GM18511 (cell line): ENCODE measurements around the gene CYP2A7.
"Not testable (repeated sequence)": the region's sequence is repeated elsewhere in the genome, so short reads cannot be mapped to it uniquely, and the experiment has no call there.

ENCODE experiments used
- ATAC-seq: cut with Tn5 transposase; IDR thresholded peaks from one replicate; pipeline ENCODE4 v1.9.1; 2021; ENCODE audit warnings: mild to moderate bottlenecking, moderate library complexity; ENCODE audit not compliant: unreplicated experiment

The CYP2A7 gene, protein sequence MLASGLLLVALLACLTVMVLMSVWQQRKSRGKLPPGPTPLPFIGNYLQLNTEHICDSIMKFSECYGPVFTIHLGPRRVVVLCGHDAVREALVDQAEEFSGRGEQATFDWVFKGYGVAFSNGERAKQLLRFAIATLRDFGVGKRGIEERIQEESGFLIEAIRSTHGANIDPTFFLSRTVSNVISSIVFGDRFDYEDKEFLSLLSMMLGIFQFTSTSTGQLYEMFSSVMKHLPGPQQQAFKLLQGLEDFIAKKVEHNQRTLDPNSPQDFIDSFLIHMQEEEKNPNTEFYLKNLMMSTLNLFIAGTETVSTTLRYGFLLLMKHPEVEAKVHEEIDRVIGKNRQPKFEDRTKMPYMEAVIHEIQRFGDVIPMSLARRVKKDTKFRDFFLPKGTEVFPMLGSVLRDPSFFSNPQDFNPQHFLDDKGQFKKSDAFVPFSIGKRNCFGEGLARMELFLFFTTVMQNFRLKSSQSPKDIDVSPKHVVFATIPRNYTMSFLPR

DNA sequence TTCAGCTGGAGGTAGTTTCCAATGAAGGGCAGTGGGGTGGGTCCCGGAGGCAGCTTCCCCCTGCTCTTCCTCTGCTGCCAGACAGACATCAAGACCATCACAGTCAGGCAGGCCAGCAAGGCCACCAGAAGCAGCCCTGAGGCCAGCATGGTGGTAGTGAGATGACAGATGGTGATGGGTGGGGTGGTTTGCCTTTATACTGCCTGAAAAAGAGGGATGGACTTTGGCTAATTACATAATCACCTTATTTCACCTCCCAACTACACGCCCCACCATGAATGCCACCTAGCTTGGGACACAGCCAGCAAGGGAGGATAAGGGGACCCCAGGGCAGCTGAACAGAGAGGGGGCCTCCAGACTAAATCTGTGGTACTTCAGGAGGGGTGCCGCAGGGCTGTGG lies at the start of gene CYP2A7:
CYP2A7 (minus strand) TSS at position 170 of the 400 bp plus-strand sequence; CDS start at position 149, 21 bp downstream.
- ATAC-seq = not testable (repeated sequence)

DNA sequence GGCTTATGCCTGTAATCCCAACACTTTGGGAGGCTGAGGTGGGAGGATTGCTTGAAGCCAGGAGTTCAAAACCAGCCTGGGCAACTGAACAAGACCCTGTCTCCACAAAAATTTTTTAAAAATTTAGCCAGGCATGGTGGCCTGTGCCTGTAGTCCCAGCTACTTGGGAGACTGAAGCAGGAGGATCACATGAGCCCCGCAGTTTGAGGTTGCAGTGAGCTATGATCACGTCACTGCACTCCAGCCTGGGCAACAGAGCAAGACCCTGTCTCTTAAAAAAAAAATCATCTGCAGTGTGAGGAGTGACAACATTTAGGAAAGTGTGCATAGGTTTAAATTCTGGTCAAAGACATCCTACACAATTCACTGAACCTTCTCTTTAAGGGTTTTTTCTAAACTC lies 48.8 kb upstream of the CYP2A7 start:
- ATAC-seq = not testable (repeated sequence)

DNA sequence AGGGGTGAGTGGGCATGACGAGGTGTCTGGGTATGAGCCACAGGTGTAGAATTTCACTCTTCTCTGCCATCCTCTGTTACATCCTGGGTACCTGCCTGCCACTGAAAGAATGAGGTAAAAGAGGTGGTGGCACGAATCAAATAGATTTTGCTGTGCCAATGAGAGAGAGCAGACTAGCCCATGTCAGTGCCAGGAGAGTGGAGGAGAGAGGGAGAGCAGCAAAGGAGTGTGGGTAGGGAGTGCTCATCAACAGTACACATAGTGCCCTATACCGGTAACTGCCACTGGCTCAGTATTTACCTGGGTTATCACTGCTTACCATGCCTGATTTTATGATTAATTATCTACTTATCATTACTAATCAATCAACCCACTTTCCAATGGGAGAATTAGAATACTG lies 47.9 kb upstream of the CYP2A7 start:
- ATAC-seq = not testable (repeated sequence)

- ATAC-seq = no peak
Observed at GRCh38 chr19:40928850-40929249, 46.8 kb upstream of the CYP2A7 start.

DNA sequence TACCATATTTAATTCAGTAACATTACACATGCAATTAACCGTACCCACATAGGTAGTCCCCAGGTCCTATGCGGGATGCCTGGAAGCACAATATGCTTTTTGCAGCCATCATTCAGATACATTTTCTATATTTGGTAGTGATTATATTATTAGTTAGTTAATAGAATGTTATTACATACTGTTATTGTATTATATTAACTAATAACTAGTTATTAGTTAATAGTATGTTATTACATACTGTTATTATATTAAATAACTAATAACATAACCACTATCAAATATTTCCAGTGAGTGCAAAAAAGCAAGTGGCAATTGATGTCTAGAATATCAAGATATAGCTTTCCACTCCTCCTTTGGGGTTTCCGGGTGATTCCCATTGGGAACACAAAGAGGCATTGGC lies 45.5 kb upstream of the CYP2A7 start:
- ATAC-seq = no peak

DNA sequence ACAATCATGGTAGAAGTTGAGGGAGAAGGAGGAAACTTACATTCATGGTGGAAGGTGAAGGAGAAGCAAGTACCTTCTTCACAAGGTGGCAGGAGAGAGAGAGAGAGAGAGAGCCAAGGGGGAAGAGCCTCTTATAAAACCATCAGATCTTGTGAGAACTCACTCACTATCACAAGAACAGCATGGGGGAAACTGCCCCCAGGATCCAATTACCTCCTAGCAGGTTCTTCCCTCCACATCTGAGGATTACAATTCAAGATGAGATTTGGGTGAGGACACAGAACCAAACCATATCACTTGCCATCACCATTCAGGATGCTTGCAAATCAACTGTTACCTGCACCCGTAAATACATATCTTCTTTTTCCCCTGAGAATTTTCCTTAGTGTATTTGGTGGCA lies 44.2 kb upstream of the CYP2A7 start:
- not testable (repeated sequence) for ATAC-seq

DNA sequence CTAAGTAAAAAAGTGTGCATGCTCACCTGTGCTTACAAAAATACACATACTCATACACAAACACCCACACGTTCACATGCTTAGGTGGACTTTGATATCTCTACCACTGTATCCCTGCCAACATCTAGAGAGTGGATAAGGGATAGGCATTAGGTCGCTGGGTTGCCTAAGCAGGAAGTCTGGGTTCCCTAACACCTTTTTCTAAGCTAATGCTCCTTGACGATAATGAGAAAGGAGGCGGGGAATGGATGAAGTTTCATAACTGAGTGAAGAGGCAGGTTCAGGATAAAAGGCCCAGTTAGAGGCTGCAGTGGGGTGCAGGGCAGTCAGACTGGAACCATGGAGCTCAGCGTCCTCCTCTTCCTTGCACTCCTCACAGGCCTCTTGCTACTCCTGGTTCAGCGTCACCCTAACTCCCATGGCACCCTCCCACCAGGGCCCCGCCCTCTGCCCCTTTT lies 41.9 kb upstream of the CYP2A7 start:
- no peak for ATAC-seq

GRCh38 chr19:40922237-40923160 lies 40.5 kb upstream of the CYP2A7 start:
- ATAC-seq = not testable (repeated sequence)

DNA sequence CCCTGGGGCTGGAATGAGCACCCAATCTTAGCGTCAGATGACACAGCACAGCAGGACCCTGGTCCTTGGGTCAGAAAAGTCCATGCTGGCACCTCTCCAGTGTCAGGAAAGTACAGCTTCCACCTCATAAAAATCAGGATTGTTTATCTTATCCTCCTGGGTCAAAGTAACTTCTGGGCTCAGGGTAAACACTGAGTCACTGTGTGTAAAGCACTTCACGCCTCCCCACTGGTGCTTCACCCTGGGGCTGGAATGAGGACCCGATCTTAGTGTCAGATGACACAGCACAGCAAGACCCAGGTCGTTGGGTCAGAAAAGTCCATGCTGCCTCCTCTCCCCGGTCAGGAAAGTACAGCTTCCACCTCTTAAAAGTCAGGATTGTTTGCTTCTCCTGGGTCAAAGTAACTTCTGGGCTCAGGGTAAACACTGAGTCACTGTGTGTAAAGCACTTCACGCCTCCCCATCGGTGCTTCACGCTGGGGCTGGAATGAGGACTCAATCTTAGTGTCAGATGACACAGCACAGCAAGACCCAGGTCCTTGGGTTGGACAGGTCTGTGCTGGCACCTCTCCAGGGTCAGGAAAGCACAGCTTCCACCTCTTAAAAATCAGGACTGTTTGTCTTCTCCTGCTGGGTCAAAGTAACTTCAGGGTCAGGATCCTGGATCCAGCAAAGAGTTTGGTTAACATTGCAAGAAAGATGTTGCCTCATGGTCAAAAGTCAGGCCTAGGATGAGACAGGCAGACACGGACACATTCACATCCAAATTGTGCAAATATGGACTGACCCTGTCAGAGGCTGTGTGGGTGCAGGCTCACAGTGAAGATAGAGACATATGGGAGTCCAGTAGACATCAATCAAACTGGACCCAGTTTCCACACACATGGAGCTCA lies 39.2 kb upstream of the CYP2A7 start:
- no peak for ATAC-seq

GRCh38 chr19:40920300-40921004 lies 38.4 kb upstream of the CYP2A7 start:
- ATAC-seq = no peak

DNA sequence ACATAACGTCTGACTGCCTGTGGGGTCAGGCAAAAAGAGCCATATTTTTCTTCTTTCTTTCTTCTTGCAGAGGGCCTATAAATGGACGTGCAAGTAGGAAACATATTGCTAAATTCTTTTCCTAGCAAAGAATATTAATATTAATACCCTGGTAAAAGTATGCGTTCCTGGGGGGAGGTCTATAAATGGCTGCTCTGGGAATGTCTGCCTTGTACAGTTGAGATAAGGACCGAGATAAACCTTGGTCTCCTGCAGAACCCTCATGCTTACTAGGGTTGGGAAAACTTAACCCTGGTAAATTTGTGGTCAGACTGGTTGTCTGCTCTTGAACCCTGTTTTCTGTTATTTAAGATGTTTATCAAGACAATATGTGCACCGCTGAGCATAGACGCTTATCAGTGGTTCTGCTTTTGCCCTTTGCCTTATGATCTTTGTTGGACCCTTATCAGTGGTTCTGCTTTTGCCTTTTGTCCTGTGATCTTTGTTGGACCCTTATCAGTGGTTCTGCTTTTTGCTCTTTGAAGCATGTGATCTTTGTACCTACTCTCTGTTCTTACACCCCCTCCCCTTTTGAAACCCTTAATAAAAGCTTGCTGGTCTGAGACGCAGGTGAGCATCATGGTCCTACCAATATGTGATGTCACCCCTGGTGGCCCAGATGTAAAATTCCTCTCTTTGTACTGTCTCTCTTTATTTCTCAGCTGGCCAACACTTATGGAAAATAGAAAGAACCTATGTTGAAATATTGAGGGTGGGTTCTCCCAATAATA lies 37.7 kb upstream of the CYP2A7 start:
- not testable (repeated sequence) for ATAC-seq

- not testable (repeated sequence) for ATAC-seq
Observed at GRCh38 chr19:40918303-40918702, 36.3 kb upstream of the CYP2A7 start.

- ATAC-seq = no peak
Observed at GRCh38 chr19:40908976-40909375, 26.9 kb upstream of the CYP2A7 start.

GRCh38 chr19:40907968-40908735 lies 26.1 kb upstream of the CYP2A7 start:
- no peak for ATAC-seq

DNA sequence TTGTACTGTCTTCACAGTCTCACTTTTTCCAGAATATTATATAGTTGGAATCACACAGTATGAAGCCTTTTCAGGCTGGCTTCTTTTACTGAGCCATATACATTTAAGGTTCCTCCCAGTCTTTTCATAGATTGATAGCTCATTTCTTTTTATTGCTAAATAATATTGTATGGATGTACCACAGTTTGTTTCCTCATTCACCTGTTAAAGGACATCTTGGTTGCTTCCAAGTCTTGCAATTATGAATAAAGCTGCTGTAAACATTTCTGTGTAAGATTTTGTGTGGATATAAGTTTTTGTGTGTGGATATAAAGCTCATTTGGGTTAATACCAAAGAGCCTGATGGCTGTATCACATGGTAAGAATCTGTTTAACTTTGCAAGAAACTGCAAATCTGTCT lies 24.5 kb upstream of the CYP2A7 start:
- no peak for ATAC-seq

DNA sequence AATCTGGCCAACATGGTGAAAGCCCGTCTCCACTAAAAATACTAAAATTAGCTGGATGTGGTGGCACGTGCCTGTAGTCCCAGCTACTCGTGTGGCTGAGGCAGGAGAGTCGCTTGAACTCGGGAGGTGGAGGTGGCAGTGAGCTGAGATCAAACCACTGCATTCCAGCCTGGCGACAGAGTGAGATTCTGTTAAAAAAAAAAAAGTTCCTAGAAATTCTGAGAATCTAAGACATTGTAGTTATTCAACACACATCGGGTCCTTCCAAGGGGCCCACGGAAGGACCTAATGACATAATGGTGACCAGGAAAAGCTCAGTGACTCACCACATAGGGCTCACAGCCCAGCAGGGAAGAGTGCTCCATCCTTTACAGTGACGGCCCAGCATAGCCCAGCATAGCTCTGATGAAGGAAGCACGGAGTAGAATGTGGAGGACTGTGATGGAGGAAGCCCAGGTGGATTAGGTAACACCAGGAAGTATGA lies 22.7 kb upstream of the CYP2A7 start:
- not testable (repeated sequence) for ATAC-seq

DNA sequence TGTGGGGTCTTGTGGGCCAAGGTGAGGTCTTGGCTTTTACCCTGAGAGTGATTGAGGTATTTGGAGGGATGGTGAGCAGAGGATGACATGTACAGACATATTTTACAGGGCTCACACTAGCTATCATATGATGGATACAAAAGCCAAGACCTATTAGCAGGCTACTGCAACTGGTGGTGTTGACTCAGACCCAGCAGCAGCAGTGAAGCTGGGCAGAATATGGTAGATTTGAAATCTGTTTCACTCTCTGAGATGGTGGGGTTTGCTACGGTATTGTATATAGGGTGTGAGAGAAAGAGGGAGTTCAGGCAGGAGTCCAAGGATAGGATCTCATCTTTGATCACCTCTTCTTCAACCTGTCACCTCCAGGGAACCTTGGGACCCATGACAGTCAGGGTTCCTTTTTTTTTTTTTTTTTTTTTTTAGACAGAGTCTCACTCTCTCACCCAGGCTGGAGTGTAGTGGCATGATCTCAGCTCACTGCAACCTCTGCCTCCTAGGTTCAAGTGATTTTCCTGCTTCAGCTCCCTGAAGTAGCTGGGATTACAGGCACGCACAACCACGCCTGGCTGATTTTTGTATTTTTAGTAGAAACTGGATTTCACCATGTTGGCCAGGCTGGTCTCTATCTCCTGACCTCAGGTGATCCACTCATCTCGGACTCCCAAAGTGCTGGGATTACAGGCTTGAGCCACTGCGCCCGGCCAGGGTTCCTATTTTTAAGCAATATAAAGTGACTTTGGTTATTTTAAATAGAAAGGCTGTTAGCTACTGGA lies 20.1 kb upstream of the CYP2A7 start:
- ATAC-seq = not testable (repeated sequence)
